HepG2 (cell line): ENCODE measurements around the gene PDIA5. TPM values are rescaled to one million over a fixed set of nuclear protein-coding genes. Genes with fewer than 3 reads are reported as not detected.

ENCODE experiments used
- ATAC-seq: fragments of 200-7000 bp; cut with Tn5 transposase; 3 replicates; pipeline ENCODE4 v1.9.1; 2020; ENCODE audit warnings: mild to moderate bottlenecking, moderate library complexity
- BruUV-seq: library from RNA; stranded (reverse); fragments of 400-500 nt; replicated peaks from 2 replicates; lab custom pipeline; 2021; lab: Mats Ljungman, UMichigan
- CTCF ChIA-PET: fragments of 300-600 bp; formaldehyde crosslinking; extraction: SDS; loops from one replicate; lab custom pipeline; 2021; ENCODE audit warnings: low total read pairs, inconsistent platforms, low intra/inter-chr PET ratio; lab: Yijun Ruan, JAX
- POLR2A ChIA-PET: fragments of 350-600 bp; sonication (Branson Sonifier 250); formaldehyde crosslinking; loops from one replicate; lab custom pipeline; 2020; ENCODE audit warnings: antibody characterized with exemption, inconsistent platforms; lab: Yijun Ruan, JAX
- DNase-seq: peaks from one replicate; pipeline ENCODE4 v3.0.0-alpha.2; 2015; ENCODE audit warnings: low spot score
- FAIRE-seq: peaks from 3 replicates; lab custom pipeline; 2011; peaks lifted over from hg19 to GRCh38; lab: Jason Lieb, UNC
- H2AFZ ChIP-seq: one replicate; pipeline ENCODE4 v1.6.1; 2011; ENCODE audit warnings: low read length, inconsistent platforms
- H3K27ac ChIP-seq: fragments of 300-600 bp; 3 replicates; pipeline ENCODE4 v1.8.0; 2011; ENCODE audit warnings: mixed run types, mild to moderate bottlenecking, mixed read lengths, low read length, inconsistent platforms; ENCODE audit not compliant: insufficient read depth; ENCODE audit errors: extremely low read length
- H3K27me3 ChIP-seq, 2 experiments: fragments of 200-600 bp in 1 of 2; 2 replicates in 1 of 2; 3 replicates in 1 of 2; pipeline versions ENCODE4 v1.6.0 to v1.8.0; 2011; ENCODE audit warnings: low read length in 2 of 2, mild to moderate bottlenecking in 2 of 2, moderate library complexity in 2 of 2, inconsistent platforms in 1 of 2; ENCODE audit not compliant: insufficient read depth in 2 of 2, control insufficient read depth in 1 of 2
- H3K36me3 ChIP-seq, 2 experiments: fragments of 200-600 bp in 1 of 2; replicated peaks in 1 of 2; 2 replicates in 1 of 2; 3 replicates in 1 of 2; pipeline versions ENCODE4 v1.5.1 to v1.8.0; 2011; ENCODE audit warnings: low read length in 2 of 2, inconsistent platforms in 1 of 2; ENCODE audit not compliant: insufficient read depth in 2 of 2, control insufficient read depth in 1 of 2
- H3K4me1 ChIP-seq: 2 replicates; pipeline ENCODE4 v1.5.1; 2012; ENCODE audit warnings: low read length, inconsistent platforms; ENCODE audit not compliant: insufficient read depth
- H3K4me2 ChIP-seq: 2 replicates; pipeline ENCODE4 v1.6.0; 2011; ENCODE audit warnings: low read depth, low read length, inconsistent platforms
- H3K4me3 ChIP-seq, 3 experiments: fragments of 200-600 bp in 1 of 3; sonication (generic), shearing (Covaris generic) in 1 of 3; replicated peaks in 1 of 3; 2 replicates each; pipeline ENCODE4 v1.5.1; 2011 to 2016; ENCODE audit warnings: low read length in 3 of 3, inconsistent platforms in 2 of 3, low read depth in 2 of 3, mild to moderate bottlenecking in 2 of 3, control low read depth in 1 of 3, mixed read lengths in 1 of 3; ENCODE audit not compliant: insufficient read depth in 1 of 3
- H3K79me2 ChIP-seq: one replicate; pipeline ENCODE4 v1.6.1; 2011; ENCODE audit warnings: low read length, inconsistent platforms; ENCODE audit not compliant: insufficient read depth
- H3K9ac ChIP-seq: 2 replicates; pipeline ENCODE4 v1.6.0; 2011; ENCODE audit warnings: mild to moderate bottlenecking, low read depth, low read length, inconsistent platforms; ENCODE audit not compliant: insufficient read depth
- H3K9me3 ChIP-seq: 2 replicates; pipeline ENCODE4 v1.5.1; 2012; ENCODE audit warnings: mild to moderate bottlenecking, low read length
- H4K20me1 ChIP-seq: 2 replicates; pipeline ENCODE4 v1.6.0; 2011; ENCODE audit warnings: inconsistent platforms, mild to moderate bottlenecking, low read length, moderate library complexity; ENCODE audit not compliant: insufficient read depth
- HNF4A ChIP-seq: sonication (generic); formaldehyde crosslinking; IDR thresholded peaks from 2 replicates; pipeline ENCODE4 v1.4.0; 2020; ENCODE audit warnings: missing genetic modification reagents
- IRX3 ChIP-seq: sonication (generic); formaldehyde crosslinking; IDR thresholded peaks from 2 replicates; pipeline ENCODE4 v1.8.1; 2023; ENCODE audit warnings: mild to moderate bottlenecking, low read depth, missing genetic modification reagents, borderline replicate concordance
- NFKB2 ChIP-seq: sonication (generic); formaldehyde crosslinking; IDR thresholded peaks from 2 replicates; pipeline ENCODE4 v1.4.0; 2020; ENCODE audit warnings: missing genetic modification reagents, borderline replicate concordance
- NR2F2 ChIP-seq: IDR thresholded peaks from 2 replicates; pipeline ENCODE4 v1.6.1; 2012; ENCODE audit warnings: low read depth, inconsistent platforms, borderline replicate concordance
- SP2 ChIP-seq: sonication (generic); formaldehyde crosslinking; IDR thresholded peaks from 2 replicates; pipeline ENCODE4 v1.5.1; 2020; ENCODE audit warnings: mild to moderate bottlenecking, missing genetic modification reagents
- TBX2 ChIP-seq: sonication (generic); formaldehyde crosslinking; IDR thresholded peaks from 2 replicates; pipeline ENCODE4 v1.5.0; 2020; ENCODE audit warnings: missing genetic modification reagents, mild to moderate bottlenecking, borderline replicate concordance
- ZKSCAN5 ChIP-seq: sonication (generic); formaldehyde crosslinking; IDR thresholded peaks from 2 replicates; pipeline ENCODE4 v1.5.1; 2020; ENCODE audit warnings: mild to moderate bottlenecking, missing genetic modification reagents
- ZNF263 ChIP-seq: sonication (generic); formaldehyde crosslinking; IDR thresholded peaks from 2 replicates; pipeline ENCODE4 v1.4.0; 2020; ENCODE audit warnings: missing genetic modification reagents
- WGBS: methylation state at CpG from one replicate; pipeline ENCODE4 v1.1.6; 2017; ENCODE audit warnings: low lambda C conversion rate; 5-methylcytosine and 5-hydroxymethylcytosine counted together
- in situ Hi-C: cut with HindIII; loops from 2 replicates; pipeline ENCODE4 v1.10.0; 2017; ENCODE audit warnings: low pct_unique_long_range_greater_than_20kb; ENCODE audit not compliant: extremely low pct_ligation_motif_present
- intact Hi-C: fragments of 100-400 bp; cut with micrococcal nuclease; formaldehyde crosslinking; loops from one replicate; pipeline ENCODE4 v1.10.0; 2022; ENCODE audit not compliant: unreplicated experiment
- polyA plus RNA-seq, 8 experiments: library from polyadenylated mRNA; depleted of rRNA in 3 of 8; stranded (reverse) in 7 of 8; unstranded in 1 of 8; fragments of >200 nt; fragmentation: Illumina TruSeq in 4 of 8; extraction: Trizol in 4 of 8; gene quantifications; 2 replicates each; pipeline versions ENCODE4 v1.2.1 to v1.2.3, GENCODE V29; 2011 to 2016; ENCODE audit warnings: low read depth in 4 of 8, missing spikeins in 1 of 8, mixed read lengths in 1 of 8; ENCODE audit not compliant: insufficient read depth in 1 of 8
- total RNA-seq, 5 experiments: library from RNA; depleted of rRNA; stranded (reverse); fragments of >200 nt; fragmentation: Illumina TruSeq; extraction: Trizol; gene quantifications; 2 replicates each; pipeline ENCODE4 v1.2.3, GENCODE V29; 2016; ENCODE audit warnings: low read depth in 1 of 5
- TF ChIP-seq, protein P1 (sequence below): sonication (generic); formaldehyde crosslinking; IDR thresholded peaks from 2 replicates; pipeline ENCODE4 v1.5.0; 2020; ENCODE audit warnings: missing genetic modification reagents
- TF ChIP-seq, protein P2 (sequence below): IDR thresholded peaks from 2 replicates; pipeline ENCODE4 v1.6.1; 2016; ENCODE audit warnings: mild to moderate bottlenecking, missing biosample characterization, missing genetic modification reagents
- TF ChIP-seq, protein P3 (sequence below): sonication (generic); formaldehyde crosslinking; IDR thresholded peaks from 2 replicates; pipeline ENCODE4 v1.5.1; 2020; ENCODE audit warnings: missing genetic modification reagents, mild to moderate bottlenecking, borderline replicate concordance
- TF ChIP-seq, protein P4 (sequence below): sonication (generic); formaldehyde crosslinking; IDR thresholded peaks from 2 replicates; pipeline ENCODE4 v1.9.0; 2021; ENCODE audit warnings: missing genetic modification reagents, borderline replicate concordance

PDIA5 gene
- total and polyA plus RNA-seq, 2 of the 13 experiments (the other 11 are each of a cell fraction or from before 2014, with no cell fraction given) = 51.3 to 74.3 TPM

DNA sequence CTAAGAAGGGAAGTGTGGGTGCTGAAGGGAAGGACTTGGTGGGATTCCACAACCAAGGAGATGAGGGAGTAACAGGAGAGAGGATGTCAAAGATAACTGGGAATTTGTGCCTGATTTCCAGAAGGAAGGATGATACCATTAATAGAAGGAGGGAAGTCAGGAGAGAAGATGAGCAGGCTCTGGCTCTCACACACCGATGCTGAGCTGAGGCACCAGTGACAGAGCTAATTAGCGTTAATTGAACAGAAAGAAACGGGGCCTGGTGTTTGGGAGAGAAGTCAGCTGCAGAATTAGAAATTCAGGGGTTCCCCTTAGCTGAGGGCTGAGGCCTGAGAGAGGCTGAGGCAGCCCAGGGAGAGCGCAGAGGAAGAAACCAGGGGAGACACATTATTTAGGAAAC is 11.9 kb upstream of the PDIA5 start:
- no peaks in the 10 kb centered on the region for H3K4me1 ChIP-seq
- no peak overlapping the region for H3K4me3 ChIP-seq
- DNase-seq = no peak
- H3K27me3 ChIP-seq = peaks cover 0 to 41% of the 10 kb centered on the region in 2 experiments
- ChIA-PET CTCF (no interaction called here), POLR2A (no interaction called here)
- TF ChIP-seq, protein P1, sequence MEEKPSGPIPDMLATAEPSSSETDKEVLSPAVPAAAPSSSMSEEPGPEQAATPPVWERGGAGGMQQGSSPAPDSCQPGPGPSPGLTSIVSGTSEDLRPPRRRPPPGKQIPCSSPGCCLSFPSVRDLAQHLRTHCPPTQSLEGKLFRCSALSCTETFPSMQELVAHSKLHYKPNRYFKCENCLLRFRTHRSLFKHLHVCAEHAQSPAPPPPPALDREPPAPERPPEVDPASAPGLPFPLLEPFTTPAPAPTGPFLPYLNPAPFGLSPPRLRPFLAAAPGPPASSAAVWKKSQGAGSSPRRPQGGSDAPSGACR (CRISPR knock-in tag) = no peak
- TF ChIP-seq SP2 (CRISPR knock-in tag) (no peak), NR2F2 (no peak), ZNF263 (CRISPR knock-in tag) (no peak), ZKSCAN5 (CRISPR knock-in tag) (no peak), NFKB2 (CRISPR knock-in tag) (no peak), IRX3 (CRISPR knock-in tag) (no peak), TBX2 (CRISPR knock-in tag) (no peak), HNF4A (CRISPR knock-in tag) (no peak)
- TF ChIP-seq, protein P2, sequence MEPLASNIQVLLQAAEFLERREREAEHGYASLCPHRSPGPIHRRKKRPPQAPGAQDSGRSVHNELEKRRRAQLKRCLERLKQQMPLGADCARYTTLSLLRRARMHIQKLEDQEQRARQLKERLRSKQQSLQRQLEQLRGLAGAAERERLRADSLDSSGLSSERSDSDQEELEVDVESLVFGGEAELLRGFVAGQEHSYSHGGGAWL = no peak
- TF ChIP-seq, protein P3, sequence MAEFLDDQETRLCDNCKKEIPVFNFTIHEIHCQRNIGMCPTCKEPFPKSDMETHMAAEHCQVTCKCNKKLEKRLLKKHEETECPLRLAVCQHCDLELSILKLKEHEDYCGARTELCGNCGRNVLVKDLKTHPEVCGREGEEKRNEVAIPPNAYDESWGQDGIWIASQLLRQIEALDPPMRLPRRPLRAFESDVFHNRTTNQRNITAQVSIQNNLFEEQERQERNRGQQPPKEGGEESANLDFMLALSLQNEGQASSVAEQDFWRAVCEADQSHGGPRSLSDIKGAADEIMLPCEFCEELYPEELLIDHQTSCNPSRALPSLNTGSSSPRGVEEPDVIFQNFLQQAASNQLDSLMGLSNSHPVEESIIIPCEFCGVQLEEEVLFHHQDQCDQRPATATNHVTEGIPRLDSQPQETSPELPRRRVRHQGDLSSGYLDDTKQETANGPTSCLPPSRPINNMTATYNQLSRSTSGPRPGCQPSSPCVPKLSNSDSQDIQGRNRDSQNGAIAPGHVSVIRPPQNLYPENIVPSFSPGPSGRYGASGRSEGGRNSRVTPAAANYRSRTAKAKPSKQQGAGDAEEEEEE (CRISPR knock-in tag) = no peak
- TF ChIP-seq, protein P4, sequence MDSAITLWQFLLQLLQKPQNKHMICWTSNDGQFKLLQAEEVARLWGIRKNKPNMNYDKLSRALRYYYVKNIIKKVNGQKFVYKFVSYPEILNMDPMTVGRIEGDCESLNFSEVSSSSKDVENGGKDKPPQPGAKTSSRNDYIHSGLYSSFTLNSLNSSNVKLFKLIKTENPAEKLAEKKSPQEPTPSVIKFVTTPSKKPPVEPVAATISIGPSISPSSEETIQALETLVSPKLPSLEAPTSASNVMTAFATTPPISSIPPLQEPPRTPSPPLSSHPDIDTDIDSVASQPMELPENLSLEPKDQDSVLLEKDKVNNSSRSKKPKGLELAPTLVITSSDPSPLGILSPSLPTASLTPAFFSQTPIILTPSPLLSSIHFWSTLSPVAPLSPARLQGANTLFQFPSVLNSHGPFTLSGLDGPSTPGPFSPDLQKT = no peak
- no peaks in the 10 kb centered on the region for H3K9me3 ChIP-seq
- no peaks in the 10 kb centered on the region for H3K36me3 ChIP-seq
- no peak overlapping the region for H3K27ac ChIP-seq
- H3K9ac ChIP-seq = no peak overlapping the region
- 47% methylated on average over 4 of the region's 4 CpGs for WGBS
- no peak overlapping the region for H2AFZ ChIP-seq
- BruUV-seq = no TSS peak
- no peak overlapping the region for H3K4me2 ChIP-seq
- FAIRE-seq = no peak
- no peaks in the 10 kb centered on the region for H3K79me2 ChIP-seq
- ATAC-seq = no peak
- H4K20me1 ChIP-seq = no peaks in the 10 kb centered on the region
- intact Hi-C loops (no loop called here), in situ Hi-C loops (no loop called here)
